Measurements from ENCODE around the gene LRP1B. TPM values are rescaled to one million over a fixed set of nuclear protein-coding genes. Genes with fewer than 3 reads are reported as not detected.

LRP1B gene
- total RNA-seq, 6 experiments from 2014 or later, result 0.06 to 1.7 (median 0.15) TPM; not detected in 1

GRCh38 chr2:140356697-140357096 is 1774.1 kb downstream of the LRP1B start:
- intact Hi-C loops (cut with DNase I), result no loop called here
- Histone ChIP-seq H3K27ac (no peak overlapping the region), H3K4me1 (no peaks in the 10 kb centered on the region), H3K9me3 (no peaks in the 10 kb centered on the region), H3K36me3 (no peaks in the 10 kb centered on the region), H3K4me3 (no peak overlapping the region), H3K27me3 (no peaks in the 10 kb centered on the region)
- ATAC-seq, result no peak
- no peak for DNase-seq
- WGBS (ENCODE audit: insufficient coverage, low coverage, low lambda C conversion rate, missing lambda C conversion rate), result 89% methylated on average over 1 of the region's 1 CpG
- no peak for TF ChIP-seq CTCF (IDR thresholded peaks at IDR 0.05)
- no peak for TF ChIP-seq POLR2A (IDR thresholded peaks at IDR 0.05)

- Histone ChIP-seq H3K27me3 (no peaks in the 10 kb centered on the region), H3K27ac (no peak overlapping the region), H3K9me3 (no peaks in the 10 kb centered on the region), H3K36me3 (no peaks in the 10 kb centered on the region), H3K4me1 (no peaks in the 10 kb centered on the region), H3K4me3 (no peak overlapping the region)
- DNase-seq (no peak), ATAC-seq (no peak)
- intact Hi-C loops (cut with DNase I), result no loop called here
- TF ChIP-seq POLR2A (IDR thresholded peaks at IDR 0.05) (no peak), CTCF (IDR thresholded peaks at IDR 0.05) (no peak)
- 30% methylated on average over 2 of the region's 2 CpGs for WGBS (ENCODE audit: insufficient coverage, low coverage, low lambda C conversion rate, missing lambda C conversion rate)
Measured at GRCh38 chr2:140355511-140356090, 1775.2 kb downstream of the LRP1B start.

GRCh38 chr2:140354544-140354943 is 1776.3 kb downstream of the LRP1B start:
- H3K9me3 ChIP-seq, result no peaks in the 10 kb centered on the region
- intact Hi-C loops (cut with DNase I), result no loop called here
- WGBS (ENCODE audit: insufficient coverage, low coverage, low lambda C conversion rate, missing lambda C conversion rate), result 57% methylated on average over 2 of the region's 2 CpGs

GRCh38 chr2:140353541-140353940 is 1777.3 kb downstream of the LRP1B start:
- Histone ChIP-seq H3K4me3 (no peak overlapping the region), H3K27me3 (no peaks in the 10 kb centered on the region), H3K9me3 (no peaks in the 10 kb centered on the region), H3K27ac (no peak overlapping the region), H3K4me1 (no peaks in the 10 kb centered on the region), H3K36me3 (no peaks in the 10 kb centered on the region)
- 26% methylated on average over 2 of the region's 2 CpGs for WGBS (ENCODE audit: insufficient coverage, low coverage, low lambda C conversion rate, missing lambda C conversion rate)
- DNase-seq (no peak), ATAC-seq (no peak)
- TF ChIP-seq POLR2A (IDR thresholded peaks at IDR 0.05) (no peak), CTCF (IDR thresholded peaks at IDR 0.05) (no peak)
- intact Hi-C loops (cut with DNase I), result no loop called here

More at GRCh38 chr2:140354544-140354943, 1776.3 kb downstream of the LRP1B start:
- DNase-seq (no peak), ATAC-seq (no peak)
- TF ChIP-seq POLR2A (IDR thresholded peaks at IDR 0.05), result no peak
- no peak for TF ChIP-seq CTCF (IDR thresholded peaks at IDR 0.05)
- Histone ChIP-seq H3K4me1 (no peaks in the 10 kb centered on the region), H3K27ac (no peak overlapping the region), H3K36me3 (no peaks in the 10 kb centered on the region), H3K27me3 (no peaks in the 10 kb centered on the region), H3K4me3 (no peak overlapping the region)

- intact Hi-C loops (cut with DNase I), result no loop called here
- H3K27me3 ChIP-seq, result no peaks in the 10 kb centered on the region
- H3K4me1 ChIP-seq, result no peaks in the 10 kb centered on the region
- H3K4me3 ChIP-seq, result no peak overlapping the region
- no peaks in the 10 kb centered on the region for H3K9me3 ChIP-seq
- DNase-seq (no peak), ATAC-seq (no peak)
- TF ChIP-seq CTCF (IDR thresholded peaks at IDR 0.05), result no peak
- 41% methylated on average over 3 of the region's 3 CpGs for whole genome bisulfite sequencing (ENCODE audit: insufficient coverage, low coverage, low lambda C conversion rate, missing lambda C conversion rate)
- H3K36me3 ChIP-seq, result no peaks in the 10 kb centered on the region
- H3K27ac ChIP-seq, result no peak overlapping the region
Measured at GRCh38 chr2:140351692-140352091, 1779.1 kb downstream of the LRP1B start.

Data from right lobe of liver (tissue), 6 donors.